ENCODE results near the gene PLB1.
"Not testable (repeated sequence)": the region's sequence is repeated elsewhere in the genome, so short reads cannot be mapped to it uniquely, and the experiment has no call there.

PLB1 gene

GRCh38 chr2:28471214-28471613 is 24.6 kb upstream of the PLB1 start:
- Histone ChIP-seq H3K4me1 (ENCODE audit: control insufficient read depth, insufficient read depth, low read length) (no peaks in the 10 kb centered on the region), H3K27me3 (ENCODE audit: control insufficient read depth, insufficient read depth, low read length) (no peaks in the 10 kb centered on the region), H3K9me3 (ENCODE audit: control insufficient read depth, insufficient read depth, low read length) (no peaks in the 10 kb centered on the region), H3K4me3 (ENCODE audit: low read depth, low read length) (no peak overlapping the region), H3K36me3 (ENCODE audit: control insufficient read depth, insufficient read depth, low read length) (no peaks in the 10 kb centered on the region), H3K9ac (ENCODE audit: low read depth, low read length) (no peak overlapping the region)

GRCh38 chr2:28471701-28472236 is 24.1 kb upstream of the PLB1 start:
- Histone ChIP-seq H3K9ac (ENCODE audit: low read depth, low read length) (no peak overlapping the region), H3K36me3 (ENCODE audit: control insufficient read depth, insufficient read depth, low read length) (no peaks in the 10 kb centered on the region), H3K4me1 (ENCODE audit: control insufficient read depth, insufficient read depth, low read length) (no peaks in the 10 kb centered on the region), H3K4me3 (ENCODE audit: low read depth, low read length) (no peak overlapping the region), H3K9me3 (ENCODE audit: control insufficient read depth, insufficient read depth, low read length) (no peaks in the 10 kb centered on the region), H3K27me3 (ENCODE audit: control insufficient read depth, insufficient read depth, low read length) (no peaks in the 10 kb centered on the region)

- not testable (repeated sequence) for H3K4me3 ChIP-seq (ENCODE audit: low read depth, low read length); H3K4me1 ChIP-seq (ENCODE audit: control insufficient read depth, insufficient read depth, low read length); H3K9me3 ChIP-seq (ENCODE audit: control insufficient read depth, insufficient read depth, low read length); H3K36me3 ChIP-seq (ENCODE audit: control insufficient read depth, insufficient read depth, low read length); H3K9ac ChIP-seq (ENCODE audit: low read depth, low read length); H3K27me3 ChIP-seq (ENCODE audit: control insufficient read depth, insufficient read depth, low read length)
These were observed 23.2 kb upstream of the PLB1 start for GRCh38 chr2:28472641-28473040.

GRCh38 chr2:28475088-28475595 is 20.7 kb upstream of the PLB1 start:
- Histone ChIP-seq H3K27me3 (ENCODE audit: control insufficient read depth, insufficient read depth, low read length) (no peaks in the 10 kb centered on the region), H3K9ac (ENCODE audit: low read depth, low read length) (no peak overlapping the region), H3K9me3 (ENCODE audit: control insufficient read depth, insufficient read depth, low read length) (no peaks in the 10 kb centered on the region), H3K4me1 (ENCODE audit: control insufficient read depth, insufficient read depth, low read length) (no peaks in the 10 kb centered on the region), H3K4me3 (ENCODE audit: low read depth, low read length) (no peak overlapping the region), H3K36me3 (ENCODE audit: control insufficient read depth, insufficient read depth, low read length) (no peaks in the 10 kb centered on the region)

- Histone ChIP-seq H3K9me3 (ENCODE audit: control insufficient read depth, insufficient read depth, low read length) (no peaks in the 10 kb centered on the region), H3K27me3 (ENCODE audit: control insufficient read depth, insufficient read depth, low read length) (no peaks in the 10 kb centered on the region), H3K4me1 (ENCODE audit: control insufficient read depth, insufficient read depth, low read length) (no peaks in the 10 kb centered on the region), H3K9ac (ENCODE audit: low read depth, low read length) (no peak overlapping the region), H3K36me3 (ENCODE audit: control insufficient read depth, insufficient read depth, low read length) (no peaks in the 10 kb centered on the region), H3K4me3 (ENCODE audit: low read depth, low read length) (no peak overlapping the region)
These were observed 18.8 kb upstream of the PLB1 start for GRCh38 chr2:28477087-28477486.

- Histone ChIP-seq H3K9me3 (ENCODE audit: control insufficient read depth, insufficient read depth, low read length) (no peaks in the 10 kb centered on the region), H3K27me3 (ENCODE audit: control insufficient read depth, insufficient read depth, low read length) (no peaks in the 10 kb centered on the region), H3K4me3 (ENCODE audit: low read depth, low read length) (no peak overlapping the region), H3K4me1 (ENCODE audit: control insufficient read depth, insufficient read depth, low read length) (no peaks in the 10 kb centered on the region), H3K9ac (ENCODE audit: low read depth, low read length) (no peak overlapping the region), H3K36me3 (ENCODE audit: control insufficient read depth, insufficient read depth, low read length) (no peaks in the 10 kb centered on the region)
These were observed 18.2 kb upstream of the PLB1 start for GRCh38 chr2:28477645-28478044.

- H3K9ac ChIP-seq (ENCODE audit: low read depth, low read length): no peak overlapping the region
- no peaks in the 10 kb centered on the region for H3K36me3 ChIP-seq (ENCODE audit: control insufficient read depth, insufficient read depth, low read length)
- no peaks in the 10 kb centered on the region for H3K27me3 ChIP-seq (ENCODE audit: control insufficient read depth, insufficient read depth, low read length)
- no peaks in the 10 kb centered on the region for H3K4me1 ChIP-seq (ENCODE audit: control insufficient read depth, insufficient read depth, low read length)
- no peak overlapping the region for H3K4me3 ChIP-seq (ENCODE audit: low read depth, low read length)
- no peaks in the 10 kb centered on the region for H3K9me3 ChIP-seq (ENCODE audit: control insufficient read depth, insufficient read depth, low read length)
These were observed 15.3 kb upstream of the PLB1 start for GRCh38 chr2:28480403-28481049.

GRCh38 chr2:28481905-28482304 is 14.0 kb upstream of the PLB1 start:
- no peaks in the 10 kb centered on the region for H3K27me3 ChIP-seq (ENCODE audit: control insufficient read depth, insufficient read depth, low read length)
- no peaks in the 10 kb centered on the region for H3K36me3 ChIP-seq (ENCODE audit: control insufficient read depth, insufficient read depth, low read length)
- no peaks in the 10 kb centered on the region for H3K4me1 ChIP-seq (ENCODE audit: control insufficient read depth, insufficient read depth, low read length)
- H3K9ac ChIP-seq (ENCODE audit: low read depth, low read length): no peak overlapping the region
- no peaks in the 10 kb centered on the region for H3K9me3 ChIP-seq (ENCODE audit: control insufficient read depth, insufficient read depth, low read length)
- H3K4me3 ChIP-seq (ENCODE audit: low read depth, low read length): no peak overlapping the region

- H3K36me3 ChIP-seq (ENCODE audit: control insufficient read depth, insufficient read depth, low read length): no peaks in the 10 kb centered on the region
These were observed 11.0 kb upstream of the PLB1 start for GRCh38 chr2:28484835-28485234.

GRCh38 chr2:28486526-28486925 is 9.3 kb upstream of the PLB1 start:
- Histone ChIP-seq H3K9me3 (ENCODE audit: control insufficient read depth, insufficient read depth, low read length) (no peaks in the 10 kb centered on the region), H3K36me3 (ENCODE audit: control insufficient read depth, insufficient read depth, low read length) (no peaks in the 10 kb centered on the region), H3K4me3 (ENCODE audit: low read depth, low read length) (no peak overlapping the region), H3K9ac (ENCODE audit: low read depth, low read length) (no peak overlapping the region), H3K4me1 (ENCODE audit: control insufficient read depth, insufficient read depth, low read length) (no peaks in the 10 kb centered on the region), H3K27me3 (ENCODE audit: control insufficient read depth, insufficient read depth, low read length) (no peaks in the 10 kb centered on the region)

More at GRCh38 chr2:28484835-28485234, 11.0 kb upstream of the PLB1 start:
- Histone ChIP-seq H3K4me3 (ENCODE audit: low read depth, low read length) (no peak overlapping the region), H3K9ac (ENCODE audit: low read depth, low read length) (no peak overlapping the region), H3K27me3 (ENCODE audit: control insufficient read depth, insufficient read depth, low read length) (no peaks in the 10 kb centered on the region), H3K4me1 (ENCODE audit: control insufficient read depth, insufficient read depth, low read length) (no peaks in the 10 kb centered on the region), H3K9me3 (ENCODE audit: control insufficient read depth, insufficient read depth, low read length) (no peaks in the 10 kb centered on the region)

GRCh38 chr2:28487258-28487657 is 8.6 kb upstream of the PLB1 start:
- Histone ChIP-seq H3K36me3 (ENCODE audit: control insufficient read depth, insufficient read depth, low read length) (no peaks in the 10 kb centered on the region), H3K4me3 (ENCODE audit: low read depth, low read length) (no peak overlapping the region), H3K27me3 (ENCODE audit: control insufficient read depth, insufficient read depth, low read length) (no peaks in the 10 kb centered on the region), H3K9ac (ENCODE audit: low read depth, low read length) (no peak overlapping the region), H3K9me3 (ENCODE audit: control insufficient read depth, insufficient read depth, low read length) (no peaks in the 10 kb centered on the region), H3K4me1 (ENCODE audit: control insufficient read depth, insufficient read depth, low read length) (no peaks in the 10 kb centered on the region)

GRCh38 chr2:28488083-28488830 is 7.6 kb upstream of the PLB1 start:
- Histone ChIP-seq H3K36me3 (ENCODE audit: control insufficient read depth, insufficient read depth, low read length) (no peaks in the 10 kb centered on the region), H3K27me3 (ENCODE audit: control insufficient read depth, insufficient read depth, low read length) (no peaks in the 10 kb centered on the region), H3K9ac (ENCODE audit: low read depth, low read length) (no peak overlapping the region), H3K4me1 (ENCODE audit: control insufficient read depth, insufficient read depth, low read length) (no peaks in the 10 kb centered on the region), H3K9me3 (ENCODE audit: control insufficient read depth, insufficient read depth, low read length) (no peaks in the 10 kb centered on the region), H3K4me3 (ENCODE audit: low read depth, low read length) (no peak overlapping the region)
